ENCODE measurements around the gene SLC35A3.

SLC35A3 gene

DNA sequence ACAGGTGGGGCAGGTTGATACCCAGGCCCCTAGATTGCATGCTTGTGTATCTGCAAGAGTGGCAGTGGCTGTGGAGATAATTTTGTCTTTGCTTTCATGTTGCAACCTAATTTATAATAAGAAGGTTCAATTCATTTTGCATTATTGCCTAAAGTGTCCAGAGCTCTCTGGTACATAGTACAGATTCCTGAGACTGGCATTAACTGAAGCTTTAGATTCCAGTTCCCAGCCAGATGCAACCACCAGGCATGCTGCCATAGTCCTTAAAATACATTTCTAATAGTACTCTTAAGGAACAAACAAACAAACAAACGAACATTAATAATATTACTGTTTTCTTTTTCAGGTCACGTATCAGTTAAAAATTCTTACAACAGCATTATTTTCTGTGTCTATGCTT lies 36.9 kb downstream of the SLC35A3 start:
- Histone ChIP-seq H3K27me3 (ENCODE audit: insufficient read depth, low read length, poor library complexity, severe bottlenecking) (no peaks in the 10 kb centered on the region), H3K9me2 (replicated peaks; ENCODE audit: low read depth, low read length) (no peaks in the 10 kb centered on the region), H3K36me3 (ENCODE audit: insufficient read depth, low read length) (peaks cover 20% of the 10 kb centered on the region; the same call in 1 of the 2 replicates), H3F3A (ENCODE audit: low read depth) (no peaks in the 10 kb centered on the region), H3K4me3 (ENCODE audit: low read length, poor library complexity, severe bottlenecking) (no peak overlapping the region), H3K79me2 (ENCODE audit: insufficient read depth, low read length) (peaks cover 30% of the 10 kb centered on the region; the same call in 1 of the 2 replicates), H3K9me3 (ENCODE audit: insufficient read depth, low read depth, low read length) (no peaks in the 10 kb centered on the region), H3K4me2 (ENCODE audit: low read depth, low read length, poor library complexity, severe bottlenecking) (no peak overlapping the region), H4K20me1 (ENCODE audit: insufficient read depth, low read length, poor library complexity, severe bottlenecking) (no peaks in the 10 kb centered on the region), H3K4me1 (ENCODE audit: insufficient read depth, low read length, poor library complexity, severe bottlenecking) (no peaks in the 10 kb centered on the region), H3K9ac (ENCODE audit: low read depth, low read length, poor library complexity, severe bottlenecking) (no peak overlapping the region), H2AFZ (ENCODE audit: low read length) (no peak overlapping the region)
- no peak for TF ChIP-seq EZH2phosphoT487 (IDR thresholded peaks at IDR 0.05; ENCODE audit: borderline replicate concordance)
- TF ChIP-seq, protein P1, sequence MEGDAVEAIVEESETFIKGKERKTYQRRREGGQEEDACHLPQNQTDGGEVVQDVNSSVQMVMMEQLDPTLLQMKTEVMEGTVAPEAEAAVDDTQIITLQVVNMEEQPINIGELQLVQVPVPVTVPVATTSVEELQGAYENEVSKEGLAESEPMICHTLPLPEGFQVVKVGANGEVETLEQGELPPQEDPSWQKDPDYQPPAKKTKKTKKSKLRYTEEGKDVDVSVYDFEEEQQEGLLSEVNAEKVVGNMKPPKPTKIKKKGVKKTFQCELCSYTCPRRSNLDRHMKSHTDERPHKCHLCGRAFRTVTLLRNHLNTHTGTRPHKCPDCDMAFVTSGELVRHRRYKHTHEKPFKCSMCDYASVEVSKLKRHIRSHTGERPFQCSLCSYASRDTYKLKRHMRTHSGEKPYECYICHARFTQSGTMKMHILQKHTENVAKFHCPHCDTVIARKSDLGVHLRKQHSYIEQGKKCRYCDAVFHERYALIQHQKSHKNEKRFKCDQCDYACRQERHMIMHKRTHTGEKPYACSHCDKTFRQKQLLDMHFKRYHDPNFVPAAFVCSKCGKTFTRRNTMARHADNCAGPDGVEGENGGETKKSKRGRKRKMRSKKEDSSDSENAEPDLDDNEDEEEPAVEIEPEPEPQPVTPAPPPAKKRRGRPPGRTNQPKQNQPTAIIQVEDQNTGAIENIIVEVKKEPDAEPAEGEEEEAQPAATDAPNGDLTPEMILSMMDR (conservative IDR thresholded peaks at IDR 0.05; ENCODE audit: low read length) = no peak

DNA sequence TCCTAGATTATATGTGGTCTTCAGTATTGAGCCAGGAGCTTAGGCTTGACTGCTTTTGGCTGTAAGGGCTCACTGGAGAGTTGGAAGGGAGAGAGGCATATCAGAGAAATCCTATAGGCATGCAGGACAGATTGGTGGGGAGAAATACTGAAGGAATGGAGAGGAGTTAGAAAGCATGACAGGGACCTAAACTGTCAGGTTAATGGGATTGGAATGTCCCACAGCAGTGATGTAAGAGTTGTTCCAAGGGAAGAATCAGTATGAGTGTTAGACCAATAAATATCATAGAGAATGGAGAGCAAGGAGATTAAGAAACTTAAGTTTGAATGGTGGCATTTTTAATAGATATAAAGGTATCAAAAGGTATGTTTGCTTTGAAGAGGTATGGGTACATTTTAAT lies 39.7 kb downstream of the SLC35A3 start:
- Histone ChIP-seq H3K27me3 (ENCODE audit: insufficient read depth, low read length, poor library complexity, severe bottlenecking) (no peaks in the 10 kb centered on the region), H3F3A (ENCODE audit: low read depth) (no peaks in the 10 kb centered on the region), H3K9ac (ENCODE audit: low read depth, low read length, poor library complexity, severe bottlenecking) (no peak overlapping the region), H3K4me2 (ENCODE audit: low read depth, low read length, poor library complexity, severe bottlenecking) (no peak overlapping the region), H4K20me1 (ENCODE audit: insufficient read depth, low read length, poor library complexity, severe bottlenecking) (no peaks in the 10 kb centered on the region), H3K4me1 (ENCODE audit: insufficient read depth, low read length, poor library complexity, severe bottlenecking) (no peaks in the 10 kb centered on the region), H3K79me2 (ENCODE audit: insufficient read depth, low read length) (peaks cover 12% of the 10 kb centered on the region; the same call in 1 of the 2 replicates), H3K36me3 (ENCODE audit: insufficient read depth, low read length) (peaks cover 28% of the 10 kb centered on the region; the same call in 1 of the 2 replicates), H3K4me3 (ENCODE audit: low read length, poor library complexity, severe bottlenecking) (no peak overlapping the region), H3K9me3 (ENCODE audit: insufficient read depth, low read depth, low read length) (no peaks in the 10 kb centered on the region), H2AFZ (ENCODE audit: low read length) (no peak overlapping the region), H3K9me2 (replicated peaks; ENCODE audit: low read depth, low read length) (no peaks in the 10 kb centered on the region)
- TF ChIP-seq EZH2phosphoT487 (IDR thresholded peaks at IDR 0.05; ENCODE audit: borderline replicate concordance) = no peak
- TF ChIP-seq, protein P1 (conservative IDR thresholded peaks at IDR 0.05; ENCODE audit: low read length) = no peak

DNA sequence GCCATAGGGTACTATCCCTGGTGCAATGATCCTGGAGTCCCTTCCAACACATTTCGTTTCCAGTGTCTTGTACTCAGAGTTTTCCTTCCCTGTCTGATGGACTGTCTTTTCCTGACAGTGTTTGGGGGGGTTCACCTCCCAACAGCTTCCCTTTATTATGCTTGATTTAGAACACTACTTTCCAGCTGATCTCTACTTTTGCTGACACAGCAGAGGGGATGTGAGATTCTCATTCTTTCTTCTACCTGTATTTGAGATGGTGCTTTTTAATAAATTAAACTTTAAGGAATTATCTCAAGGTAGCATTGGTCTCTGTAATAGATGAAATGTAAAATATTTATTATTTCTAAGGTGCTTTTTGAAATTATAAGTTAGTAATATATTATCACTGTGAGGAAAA lies 41.0 kb downstream of the SLC35A3 start:
- Histone ChIP-seq H4K20me1 (ENCODE audit: insufficient read depth, low read length, poor library complexity, severe bottlenecking) (no peaks in the 10 kb centered on the region), H3K79me2 (ENCODE audit: insufficient read depth, low read length) (peaks cover 9% of the 10 kb centered on the region; the same call in 1 of the 2 replicates), H3K4me2 (ENCODE audit: low read depth, low read length, poor library complexity, severe bottlenecking) (no peak overlapping the region), H3K27me3 (ENCODE audit: insufficient read depth, low read length, poor library complexity, severe bottlenecking) (no peaks in the 10 kb centered on the region), H3K9me3 (ENCODE audit: insufficient read depth, low read depth, low read length) (no peaks in the 10 kb centered on the region), H3F3A (ENCODE audit: low read depth) (no peaks in the 10 kb centered on the region), H2AFZ (ENCODE audit: low read length) (no peak overlapping the region), H3K9me2 (replicated peaks; ENCODE audit: low read depth, low read length) (no peaks in the 10 kb centered on the region), H3K9ac (ENCODE audit: low read depth, low read length, poor library complexity, severe bottlenecking) (no peak overlapping the region), H3K4me3 (ENCODE audit: low read length, poor library complexity, severe bottlenecking) (no peak overlapping the region), H3K4me1 (ENCODE audit: insufficient read depth, low read length, poor library complexity, severe bottlenecking) (peaks cover 6% of the 10 kb centered on the region), H3K36me3 (ENCODE audit: insufficient read depth, low read length) (peaks cover 28% of the 10 kb centered on the region; the same call in 1 of the 2 replicates)
- TF ChIP-seq, protein P1 (conservative IDR thresholded peaks at IDR 0.05; ENCODE audit: low read length) = no peak
- no peak for TF ChIP-seq EZH2phosphoT487 (IDR thresholded peaks at IDR 0.05; ENCODE audit: borderline replicate concordance)
